UCSD-AML1 (cell line): Measurements from ENCODE around the gene EXOSC5.
"Not testable (repeated sequence)": the region's sequence is repeated elsewhere in the genome, so short reads cannot be mapped to it uniquely, and the experiment has no call there.

Source experiments
- DNase-seq: peaks from one replicate; lab custom pipeline; 2025; ENCODE audit not compliant: unreplicated experiment; lab: John Stamatoyannopoulos, UW

The EXOSC5 gene

DNA sequence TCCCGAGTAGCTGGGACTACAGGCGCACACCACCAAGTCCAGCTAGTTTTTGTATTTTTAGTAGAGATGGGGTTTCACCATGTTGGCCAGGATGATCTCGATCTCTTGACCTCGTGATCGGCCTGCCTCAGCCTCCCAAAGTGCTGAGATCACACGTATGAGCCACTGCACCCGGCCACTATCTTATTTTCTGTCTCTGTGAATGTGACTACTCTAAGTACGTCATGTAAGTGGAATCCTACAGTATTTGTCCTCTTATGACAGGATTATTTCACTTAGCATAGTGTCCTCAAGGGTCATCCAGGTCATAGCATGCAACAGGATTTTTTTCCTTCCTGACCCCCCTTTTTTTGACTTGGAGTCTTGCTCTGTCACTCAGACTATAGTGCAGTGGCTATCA, 25.6 kb downstream of the EXOSC5 start:
- DNase-seq, result no peak

DNA sequence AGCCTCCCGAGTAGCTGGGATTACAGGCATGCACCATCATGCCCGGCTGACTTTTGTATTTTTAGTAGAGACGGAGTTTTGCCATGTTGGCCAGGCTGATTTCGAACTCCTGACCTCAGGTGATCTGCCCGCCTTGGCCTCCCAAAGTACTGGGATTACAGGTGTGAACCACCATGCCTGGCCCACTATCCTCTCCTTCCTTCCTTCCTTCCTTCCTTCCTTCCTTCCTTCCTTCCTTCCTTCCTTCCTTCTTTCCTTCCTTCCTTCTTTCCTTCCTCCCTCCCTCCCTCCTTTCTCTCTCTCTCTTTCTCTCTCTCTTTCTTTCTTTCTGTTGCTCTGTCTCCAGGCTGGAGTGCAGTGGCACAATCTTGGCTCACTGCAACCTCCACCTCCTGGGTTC, 26.0 kb downstream of the EXOSC5 start:
- DNase-seq, result not testable (repeated sequence)

DNA sequence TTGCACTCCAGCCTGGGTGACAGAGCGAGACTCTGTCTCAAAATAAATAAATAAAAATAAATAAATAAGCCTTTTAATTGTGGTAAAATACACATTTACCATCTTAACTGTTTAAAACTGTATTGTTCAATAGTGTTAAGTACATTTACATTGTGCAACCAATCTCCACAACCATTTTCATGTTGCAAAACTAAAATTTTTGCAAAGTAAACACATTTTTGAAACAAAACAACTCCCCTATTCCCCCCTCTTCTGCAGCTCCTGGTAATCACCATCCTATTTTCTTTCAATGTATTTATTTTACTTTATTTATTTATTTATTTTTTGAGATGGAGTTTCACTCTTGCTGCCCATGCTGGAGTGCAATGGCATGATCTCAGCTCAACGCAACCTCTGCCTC, 27.4 kb downstream of the EXOSC5 start:
- no peak for DNase-seq

DNA sequence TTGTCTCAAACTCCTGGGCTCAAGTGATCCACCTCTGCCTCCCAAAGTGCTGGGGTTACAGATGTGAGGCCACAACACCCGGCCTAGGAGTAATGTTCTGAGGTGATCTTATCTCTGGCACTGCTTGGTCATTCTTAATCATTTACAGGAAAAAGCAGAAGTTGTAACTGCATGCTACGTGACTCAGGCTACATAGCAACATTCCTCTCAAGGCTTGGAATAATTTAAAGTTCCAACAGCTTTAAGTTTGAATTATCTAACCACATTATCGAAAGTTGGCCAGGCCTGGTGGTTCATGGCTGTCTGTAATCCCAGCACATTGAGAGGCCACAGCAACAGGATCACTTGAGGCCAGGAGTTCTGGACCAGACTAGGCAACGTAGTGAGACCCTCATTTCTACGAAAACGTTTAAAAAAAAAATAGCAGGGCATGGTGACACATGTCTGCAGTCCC, 29.3 kb downstream of the EXOSC5 start:
- peak; percentile 42 for DNase-seq

DNA sequence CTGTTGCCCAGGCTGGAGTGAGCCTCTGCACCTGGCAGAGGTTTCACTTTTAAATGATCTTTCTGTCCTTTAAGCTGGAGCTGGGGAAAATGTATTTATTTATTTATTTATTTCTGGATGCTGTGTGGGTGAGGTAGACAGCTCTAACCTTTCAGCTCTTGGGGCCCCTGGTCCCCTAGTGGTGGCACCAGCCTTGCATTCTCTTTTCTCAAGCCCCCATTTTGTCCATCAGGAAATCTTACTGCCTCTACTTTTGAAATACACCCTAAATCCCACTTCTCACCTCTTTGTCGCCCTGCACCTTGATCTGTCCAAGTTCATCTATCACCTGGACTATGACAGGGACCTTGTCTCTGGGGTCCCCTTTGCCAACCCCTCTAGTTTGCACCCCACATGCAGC, 31.1 kb downstream of the EXOSC5 start:
- no peak for DNase-seq

DNA sequence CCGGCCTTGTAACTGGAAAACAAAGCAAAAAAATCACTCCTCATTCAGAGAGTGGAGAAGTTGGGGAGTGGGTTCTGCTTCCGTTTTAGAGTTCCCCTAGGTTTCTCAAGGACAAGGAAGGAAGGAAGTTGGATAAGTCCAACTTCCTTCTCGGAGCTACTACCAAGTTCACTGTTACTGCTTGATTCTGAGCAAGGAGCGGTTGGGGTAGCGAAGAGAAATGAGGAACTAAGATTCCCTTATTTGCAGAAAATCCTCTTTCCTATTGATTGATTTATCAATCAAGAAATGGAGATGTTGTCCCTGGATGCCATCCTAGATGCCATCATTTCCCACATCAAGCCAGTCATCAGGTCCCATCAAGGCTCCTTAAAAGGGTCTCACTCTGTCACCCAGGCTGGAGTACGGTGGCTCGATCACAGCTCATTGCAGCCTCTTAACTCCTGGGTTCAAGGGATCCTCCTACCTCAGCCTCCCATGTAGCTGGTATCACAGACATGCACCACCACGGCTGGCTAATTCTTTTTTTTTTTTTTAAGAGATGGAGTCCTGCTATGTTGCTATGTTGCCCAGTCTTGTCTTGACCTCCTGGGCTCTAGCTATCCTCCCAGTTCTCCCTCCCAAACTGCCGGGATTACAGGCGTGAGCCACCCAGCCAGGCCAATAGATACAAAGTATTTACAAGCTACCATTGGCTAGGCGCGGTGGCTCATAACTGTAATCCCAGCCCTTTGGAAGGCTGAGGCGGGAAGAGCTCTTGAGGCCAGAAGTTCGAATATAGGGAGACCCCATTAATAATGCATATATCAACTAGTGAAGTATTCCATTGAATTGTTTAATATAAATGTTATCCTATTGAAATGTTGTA, 32.4 kb downstream of the EXOSC5 start:
- no peak for DNase-seq

DNA sequence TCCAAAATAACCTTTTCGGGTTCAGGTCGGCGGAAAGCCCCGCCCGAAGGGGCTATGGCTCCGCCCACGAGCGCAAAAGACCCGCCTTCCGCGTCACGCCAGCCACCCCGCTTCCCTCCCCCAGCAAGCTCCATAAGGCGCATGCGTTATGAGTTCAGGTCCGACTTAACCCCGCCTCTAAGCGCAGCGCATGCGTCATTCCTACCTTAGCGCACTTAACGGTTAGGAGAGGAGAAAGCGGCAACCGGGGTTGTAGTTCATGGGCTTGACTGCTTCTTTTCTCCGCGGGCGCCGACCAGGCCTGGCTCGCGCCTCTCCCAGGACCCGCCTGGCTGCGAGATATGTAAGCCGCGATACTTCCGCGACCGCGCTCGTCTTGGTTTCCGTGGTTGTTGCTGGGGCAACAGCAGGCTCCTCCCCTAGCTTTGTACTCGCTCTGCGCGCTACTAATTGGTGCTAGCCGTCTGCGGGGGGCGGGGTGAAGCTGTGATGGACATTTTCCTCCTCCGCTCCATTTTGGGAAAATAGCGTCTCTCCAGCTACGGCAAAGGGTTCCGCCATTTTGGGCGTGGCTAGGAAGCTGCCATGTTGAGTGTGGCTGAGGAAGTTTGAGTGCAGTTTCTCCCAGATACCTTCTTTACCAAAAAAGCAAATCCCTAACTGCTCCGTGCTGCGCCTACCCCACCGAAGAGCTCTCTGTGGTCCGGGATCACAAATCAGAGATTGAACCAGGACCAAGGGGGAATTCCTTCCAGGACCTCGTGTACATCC, 33.2 kb downstream of the EXOSC5 start, which contains the start of gene B9D2:
Gene B9D2 (minus strand): TSS at position 397 of the 771 bp plus-strand sequence. CDS start 630 bp downstream, outside the sequence.
- peak; percentile 98 for DNase-seq

DNA sequence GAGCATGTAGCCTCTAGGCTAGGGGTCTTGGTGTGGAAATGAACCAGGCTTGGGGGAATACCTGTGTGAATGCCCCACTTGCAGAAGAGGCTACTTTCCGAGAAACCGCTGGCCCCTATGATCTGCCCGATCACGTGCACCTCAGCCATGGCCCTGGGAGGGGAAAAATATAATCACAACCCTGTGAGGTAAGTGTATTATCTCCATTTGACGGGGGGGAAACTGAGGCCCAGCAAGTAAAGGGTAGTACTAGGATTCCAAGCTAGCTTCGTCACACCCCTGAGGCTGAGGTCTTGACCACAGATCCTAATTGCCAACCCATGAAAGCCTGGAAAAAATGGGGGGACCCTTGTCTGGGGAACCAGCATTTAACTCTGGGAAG, 33.8 kb downstream of the EXOSC5 start:
- DNase-seq, result no peak

DNA sequence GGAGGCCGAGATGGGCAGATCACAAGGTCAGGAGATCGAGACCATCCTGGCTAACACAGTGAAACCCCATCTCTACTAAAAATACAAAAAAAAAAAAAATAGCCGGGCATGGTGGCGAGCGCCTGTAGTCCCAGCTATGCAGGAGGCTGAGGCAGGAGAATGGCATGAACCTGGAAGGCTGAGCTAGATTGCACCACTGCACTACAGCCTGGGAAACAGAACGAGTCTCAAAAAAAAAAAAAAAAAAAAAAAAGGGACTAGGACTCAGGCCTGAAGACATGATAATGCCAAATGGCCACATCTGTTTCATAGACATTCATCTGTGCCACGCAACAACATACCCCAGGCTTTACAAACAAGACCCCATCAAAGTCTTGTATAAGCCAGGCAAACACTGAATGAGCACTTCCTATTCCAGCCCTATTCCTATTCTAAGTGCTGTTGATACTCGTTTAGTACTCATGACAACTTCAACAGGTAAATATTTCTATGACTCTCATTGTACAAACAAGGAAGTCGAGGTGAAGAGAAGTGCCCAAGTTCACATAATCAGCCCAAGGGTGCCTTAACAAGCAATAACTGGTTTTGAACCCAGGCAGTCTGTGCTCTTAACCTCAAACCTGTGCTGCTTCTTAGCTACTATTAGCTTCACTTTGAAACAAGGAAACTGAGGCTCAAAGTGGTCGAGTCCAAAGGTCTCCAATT, 34.9 kb downstream of the EXOSC5 start:
- DNase-seq, result no peak

DNA sequence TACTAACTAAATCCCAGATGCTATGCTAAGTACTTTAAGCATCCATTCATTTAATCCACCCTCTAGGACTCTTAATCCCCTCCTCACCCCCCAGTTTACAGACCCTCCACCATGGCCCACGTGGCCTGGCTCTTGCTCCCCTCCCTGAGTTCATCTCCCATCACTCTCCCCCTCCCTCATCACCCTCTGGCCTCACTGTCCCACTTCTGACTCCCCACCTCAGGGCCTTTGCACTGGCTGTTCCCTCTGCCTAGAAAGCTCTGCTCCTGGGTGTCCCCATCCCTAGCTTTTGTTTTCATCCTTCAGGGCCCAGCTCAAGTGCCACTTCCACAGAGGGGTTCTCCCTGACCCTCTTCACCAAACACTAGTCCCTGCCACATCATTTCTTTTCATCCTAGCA, 37.4 kb downstream of the EXOSC5 start:
- DNase-seq, result no peak

DNA sequence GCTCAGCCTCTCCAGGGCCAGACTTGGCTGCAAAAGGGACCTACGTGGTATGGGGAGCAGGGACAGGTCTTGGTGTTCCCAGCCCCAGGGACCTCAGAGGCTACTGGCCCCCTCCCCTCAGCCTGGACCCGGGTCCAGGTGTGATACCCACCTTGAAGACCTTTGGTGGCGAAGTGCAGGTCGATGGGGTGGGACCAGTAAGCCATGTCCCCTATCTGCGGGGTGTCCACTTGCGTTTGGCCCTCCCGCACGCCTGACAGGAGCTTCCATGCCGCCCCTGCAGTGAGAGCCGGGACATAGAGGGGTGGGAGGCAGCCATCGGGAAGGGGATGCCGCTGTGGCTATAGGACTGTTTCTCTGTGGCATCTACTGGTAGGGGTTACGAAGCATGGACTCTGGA, 39.4 kb downstream of the EXOSC5 start:
- no peak for DNase-seq

DNA sequence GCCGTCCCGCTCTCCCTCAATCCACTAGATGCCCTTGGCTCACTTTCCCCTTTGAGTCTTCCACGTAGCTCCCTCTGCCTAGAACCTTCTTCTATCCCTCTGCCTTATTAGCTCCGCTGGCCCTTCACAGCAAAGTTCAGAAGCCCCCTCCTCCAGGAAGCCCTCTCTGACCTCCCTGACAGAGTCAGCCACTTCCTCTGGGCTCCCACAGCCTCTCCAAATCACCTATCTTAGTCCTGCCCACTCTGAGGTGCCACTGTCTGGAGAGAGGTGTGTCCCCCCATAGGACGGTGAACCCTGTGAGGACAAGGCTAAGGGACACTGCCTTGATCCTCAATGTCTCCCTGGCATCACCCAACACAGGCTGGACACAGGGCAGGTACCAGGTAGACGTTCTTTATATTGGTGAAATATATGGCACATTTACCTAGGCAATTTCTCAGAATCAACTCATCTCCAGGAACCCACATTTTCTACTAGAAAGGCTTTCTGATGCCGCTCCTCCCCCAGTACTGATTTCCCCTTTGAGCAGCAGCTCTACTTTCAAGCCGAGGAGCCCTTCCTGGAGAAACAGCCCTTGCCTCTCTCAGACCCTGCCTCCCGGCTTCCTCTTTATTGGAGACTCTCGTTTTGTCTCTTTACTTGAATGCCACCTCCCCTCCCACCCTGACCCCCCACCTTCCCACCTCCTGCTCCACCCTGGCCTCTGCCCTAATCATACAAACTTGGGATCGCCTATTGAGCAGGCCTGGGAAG, 40.0 kb downstream of the EXOSC5 start:
- DNase-seq, result peak; percentile 38

DNA sequence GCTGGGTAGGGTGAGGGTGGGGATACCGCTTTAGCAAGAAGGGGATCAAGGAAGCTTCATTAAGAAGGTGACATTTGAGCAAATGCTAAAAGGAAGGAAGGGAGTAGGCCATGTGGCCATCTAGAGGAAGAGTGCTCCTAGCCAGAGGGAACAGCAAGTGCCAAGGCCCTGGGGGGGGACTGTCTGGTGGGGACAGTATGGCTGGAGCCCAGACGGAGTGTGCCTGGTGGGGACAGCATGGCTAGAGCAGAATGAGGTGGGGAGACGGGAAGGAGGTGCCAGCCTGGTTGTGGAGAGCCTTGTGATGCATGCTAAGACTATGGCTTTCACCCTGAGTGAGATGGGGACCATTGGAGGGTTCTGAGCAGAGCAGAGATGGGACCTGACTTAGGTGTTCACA, 41.4 kb downstream of the EXOSC5 start:
- DNase-seq, result peak; percentile 51

DNA sequence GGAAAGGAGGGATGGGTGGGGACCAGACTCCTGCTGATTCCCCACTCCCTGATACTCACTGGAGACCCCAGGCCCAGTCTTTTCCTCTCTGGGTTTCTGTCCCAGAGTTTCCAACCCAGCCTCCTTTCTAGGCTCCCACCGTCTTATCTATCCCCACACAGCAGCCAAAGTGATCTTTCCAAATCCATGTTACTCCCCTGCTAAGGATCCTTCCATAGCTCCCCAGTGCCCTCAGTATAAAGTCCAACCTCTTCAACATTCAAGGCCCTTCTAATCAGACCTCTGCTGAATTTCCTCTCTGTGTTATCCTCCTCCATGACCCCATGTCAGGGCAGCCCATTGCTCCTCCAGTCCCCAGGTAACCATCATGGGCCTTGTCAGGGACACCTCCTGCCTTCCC, 42.1 kb downstream of the EXOSC5 start:
- DNase-seq, result no peak

DNA sequence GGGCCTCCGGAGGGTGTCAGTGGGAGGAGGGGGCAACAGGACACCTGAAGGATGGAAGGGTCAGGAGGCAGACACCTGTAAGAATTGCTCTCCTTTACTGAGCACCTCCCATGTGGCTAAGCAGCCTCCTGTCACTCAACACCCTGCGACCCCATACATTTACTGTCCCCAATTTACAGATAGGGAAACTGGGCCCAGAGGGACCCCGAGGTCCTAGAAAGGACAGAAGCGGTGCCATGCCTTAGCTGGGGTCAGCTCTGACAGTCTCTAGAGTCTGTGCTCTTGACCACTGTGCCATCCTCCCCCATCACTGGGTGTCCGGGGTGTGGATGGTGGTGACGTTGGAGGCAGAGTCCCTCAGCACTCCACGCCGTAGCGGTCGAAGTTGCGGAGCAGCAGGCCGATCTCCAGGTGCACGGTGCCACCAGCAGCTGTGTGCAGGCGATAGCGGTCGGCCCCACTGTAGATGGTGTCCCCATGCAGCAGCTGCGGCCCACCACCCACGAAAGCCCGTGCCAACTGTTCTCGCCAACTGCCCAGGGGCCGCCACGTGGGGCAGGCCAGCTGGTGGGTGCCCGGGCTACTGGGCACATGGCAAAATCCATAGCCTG, 42.7 kb downstream of the EXOSC5 start:
- no peak for DNase-seq

DNA sequence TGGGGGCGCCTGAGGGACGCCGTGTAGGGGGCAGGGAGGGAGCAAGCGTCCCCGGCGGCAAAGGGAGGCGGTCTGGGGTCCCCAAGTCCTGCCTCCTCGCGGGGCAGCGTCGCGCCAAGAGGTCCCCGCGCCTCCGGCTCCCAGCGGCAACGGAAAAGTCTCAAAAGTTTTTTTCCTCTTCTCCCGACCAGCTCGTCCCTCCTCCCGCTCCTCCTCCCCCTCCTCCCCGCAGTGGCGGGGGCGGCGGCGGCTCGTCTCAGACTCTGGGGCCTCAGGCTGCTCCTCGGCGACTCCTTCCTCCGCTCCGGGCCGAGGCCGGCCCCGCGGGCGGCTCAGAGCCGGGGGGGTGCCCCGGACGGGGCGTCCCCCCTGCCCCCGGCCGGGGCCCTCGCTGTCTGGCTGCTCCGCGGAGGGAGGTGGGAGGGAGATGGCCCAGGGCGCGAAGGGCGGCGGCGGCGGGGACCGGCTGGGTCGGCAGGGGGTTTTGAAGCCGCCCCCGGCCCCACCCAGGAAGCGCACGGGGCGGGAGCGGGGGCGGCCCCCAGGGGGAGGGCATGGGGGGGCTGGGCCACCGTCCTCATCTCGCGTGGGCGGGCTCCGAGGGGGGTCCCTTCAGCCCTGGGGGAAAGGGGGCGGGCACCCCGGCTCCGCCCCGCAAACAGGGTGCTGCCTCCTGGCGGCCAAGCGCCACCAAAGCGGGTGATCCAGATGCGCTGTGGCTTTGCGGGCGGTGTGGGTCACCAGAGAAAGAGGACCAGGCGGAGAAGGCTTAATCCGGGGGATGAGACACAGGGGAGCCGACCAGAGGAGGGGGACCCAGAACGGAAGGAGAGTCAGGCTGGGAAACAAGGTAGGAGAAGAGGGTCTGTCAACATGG, 43.5 kb downstream of the EXOSC5 start, which contains the start of gene TGFB1:
Gene TGFB1 (minus strand): TSS at position 457 of the 877 bp plus-strand sequence. CDS start 878 bp downstream, outside the sequence.
- DNase-seq, result peak; percentile 98

DNA sequence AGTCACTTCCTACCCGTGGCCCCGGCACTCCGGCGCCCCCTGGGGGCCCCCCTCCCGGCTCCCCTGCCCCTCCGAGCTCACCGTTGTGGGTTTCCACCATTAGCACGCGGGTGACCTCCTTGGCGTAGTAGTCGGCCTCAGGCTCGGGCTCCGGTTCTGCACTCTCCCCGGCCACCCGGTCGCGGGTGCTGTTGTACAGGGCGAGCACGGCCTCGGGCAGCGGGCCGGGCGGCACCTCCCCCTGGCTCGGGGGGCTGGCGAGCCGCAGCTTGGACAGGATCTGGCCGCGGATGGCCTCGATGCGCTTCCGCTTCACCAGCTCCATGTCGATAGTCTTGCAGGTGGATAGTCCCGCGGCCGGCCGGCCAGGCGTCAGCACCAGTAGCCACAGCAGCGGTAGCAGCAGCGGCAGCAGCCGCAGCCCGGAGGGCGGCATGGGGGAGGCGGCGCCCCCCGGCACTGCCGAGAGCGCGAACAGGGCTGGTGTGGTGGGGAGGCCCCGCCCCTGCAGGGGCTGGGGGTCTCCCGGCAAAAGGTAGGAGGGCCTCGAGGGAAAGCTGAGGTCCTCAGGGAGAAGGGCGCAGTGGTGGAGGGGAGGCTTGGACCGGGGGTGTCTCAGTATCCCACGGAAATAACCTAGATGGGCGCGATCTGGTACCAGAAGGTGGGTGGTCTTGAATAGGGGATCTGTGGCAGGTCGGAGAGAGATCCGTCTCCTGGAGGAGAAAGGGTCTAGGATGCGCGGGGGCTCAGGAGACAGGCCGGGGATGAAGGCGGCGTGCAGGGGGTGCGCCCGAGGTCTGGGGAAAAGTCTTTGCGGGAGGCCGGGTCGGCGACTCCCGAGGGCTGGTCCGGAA, 44.3 kb downstream of the EXOSC5 start:
- peak; percentile 78 for DNase-seq

DNA sequence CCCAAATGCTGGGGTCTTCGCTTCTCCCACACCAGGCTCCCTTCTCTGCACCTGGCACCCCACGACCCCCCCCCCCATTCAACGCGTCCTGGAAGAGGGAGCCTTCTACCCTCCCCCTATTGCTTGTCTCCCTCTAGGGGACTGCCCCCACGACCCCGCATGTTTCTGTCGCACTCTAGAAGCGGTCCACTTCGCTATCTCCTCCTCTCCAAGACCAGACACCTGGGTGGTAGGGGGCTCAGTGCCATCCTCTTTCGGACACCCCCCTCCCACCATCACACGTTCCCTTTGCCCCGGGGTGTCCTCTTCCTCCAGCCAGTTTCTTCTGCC, 44.9 kb downstream of the EXOSC5 start:
- DNase-seq, result no peak
